Heart right ventricle (tissue), 16 donors: ENCODE results near the gene ANKRD6. TPM values are rescaled to one million over a fixed set of nuclear protein-coding genes. Genes with fewer than 3 reads are reported as not detected.

Experiments
- ATAC-seq, 8 donors: fragments of 200-7000 bp; cut with Tn5 transposase; one replicate each; pipeline ENCODE4 v1.9.1; 2020; ENCODE audit warnings: mild to moderate bottlenecking in 8 of 8, moderate library complexity in 8 of 8, moderate number of reproducible peaks in 1 of 8
- DNase-seq, 2 donors: peaks; one replicate each; pipeline ENCODE4 v3.0.0-alpha.2; 2020
- H3K27ac ChIP-seq, 10 donors: fragments of 200-600 bp; sonication (generic) in 2 of 10; one replicate each; pipeline versions ENCODE4 v1.5.0 to v1.8.0; 2020 to 2022; ENCODE audit warnings: mild to moderate bottlenecking in 3 of 10
- H3K27me3 ChIP-seq, 7 donors: fragments of 200-600 bp; one replicate each; pipeline ENCODE4 v1.8.0; 2021 to 2022; ENCODE audit warnings: mild to moderate bottlenecking in 2 of 7
- H3K36me3 ChIP-seq, 9 donors: fragments of 200-600 bp; sonication (generic) in 1 of 9; one replicate each; pipeline versions ENCODE4 v1.5.0 to v1.8.0; 2020 to 2022; ENCODE audit warnings: mild to moderate bottlenecking in 2 of 9
- H3K4me1 ChIP-seq, 9 donors: fragments of 200-600 bp; sonication (generic) in 1 of 9; one replicate each; pipeline versions ENCODE4 v1.5.0 to v1.8.0; 2020 to 2022; ENCODE audit warnings: mild to moderate bottlenecking in 4 of 9
- H3K4me3 ChIP-seq, 10 donors: fragments of 200-600 bp; sonication (generic) in 2 of 10; one replicate each; pipeline versions ENCODE4 v1.5.0 to v1.8.0; 2020 to 2022; ENCODE audit warnings: mild to moderate bottlenecking in 7 of 10, moderate library complexity in 2 of 10
- H3K9me3 ChIP-seq, 11 donors: fragments of 200-600 bp in 10 of 11; sonication (generic) in 2 of 11; one replicate each; pipeline versions ENCODE4 v1.5.0 to v1.8.0; 2013 to 2022; ENCODE audit warnings: mild to moderate bottlenecking in 2 of 11, control low read depth in 1 of 11, moderate library complexity in 1 of 11
- CTCF ChIP-seq, 9 donors: fragments of 200-600 bp; sonication (generic) in 2 of 9; IDR thresholded peaks; one replicate each; pipeline versions ENCODE4 v1.5.0 to v1.8.0; 2021 to 2022; ENCODE audit warnings: antibody characterized with exemption in 9 of 9, mild to moderate bottlenecking in 5 of 9, moderate library complexity in 1 of 9
- WGBS, 2 donors: extraction: QIAGEN DNeasy Blood & Tissue Kit; methylation state at CpG; one replicate each; pipeline ENCODE4 v1.1.7; 2013; ENCODE audit warnings: inconsistent platforms in 1 of 2; 5-methylcytosine and 5-hydroxymethylcytosine counted together
- intact Hi-C, 10 donors: fragments of 100-400 bp; cut with DNase I; formaldehyde crosslinking; loops; one replicate each; pipeline versions ENCODE4 v1.11.1 to v1.14.2; 2022
- polyA plus RNA-seq, 2 donors: library from polyadenylated mRNA; stranded (reverse); fragments of 200-250 nt; gene quantifications; one replicate each; pipeline ENCODE4 v1.2.3, GENCODE V29; 2013
- total RNA-seq, 10 donors: library from RNA; stranded (reverse); fragmentation: NEBNext Ultra II Directional in 3 of 10; extraction: Animal tissue kit (Norgen Biotek cat#: 25700) in 3 of 10; gene quantifications; one replicate each; pipeline versions ENCODE4 v1.2.1 to v1.2.4, GENCODE V29; 2021 to 2023
- donor health status: Arrhythmogenic right ventricular cardiomyopathy.
- donor health status: ischemic (EF 13 %, LVEDD 7.1; RV severe dilation, severe dysfunction).
- donor health status: healthy with polysubstance abuse.
- donor health status: DM: no; HTN: yes; CAD: no.
- donor health status: DM: no; HTN: no; CAD: no.
- donor health status: ischemic (EF 25% LVEDD 6.9; RV normal size, moderate dysfunction).
- donor health status: ischemic (EF 25% LVEDD 5.7; RV mildly dilated, moderate dysfunction).
- donor health status: healthy.
- donor health status: DM: yes; HTN: yes; CAD: no.
- donor health status: Ischemic cardiomyopathy.
- donor health status: ischemic (EF 35%, LVEDD 5.7; RV mildly dilated, moderate dysfunction).
- donor health status: nonischemic (EF 11% LVEDD 7.7; RV severe dilation, severe dysfunction).
- donor health status: DM: yes; HTN: yes; CAD: no.
- donor health status: PGD.
- donor health status: ischemic (EF 29% LVEDD 5.4; RV normal size, mild dysfunction).
- donor health status: nonischemic (EF 23%, LVEDD 6.1; RV moderate dilation, normal function).

The ANKRD6 gene
- total and polyA plus RNA-seq, 12 donors, result 2.0 to 18.2 (median 9.6) TPM

- ATAC-seq (no peak), DNase-seq (no peak)
- WGBS, 2 donors, result 60% methylated on average over 3 of the region's 3 CpGs
- Histone ChIP-seq H3K27ac (no peak overlapping the region), H3K4me3 (no peak overlapping the region), H3K36me3 (no peaks in the 10 kb centered on the region), H3K9me3 (no peaks in the 10 kb centered on the region), H3K4me1 (peaks cover 0 to 16% (median 5%) of the 10 kb centered on the region in 9 donors), H3K27me3 (no peaks in the 10 kb centered on the region)
- intact Hi-C loops, result no loop called here
- TF ChIP-seq CTCF (IDR thresholded peaks at IDR 0.05), result no peak
Observed at GRCh38 chr6:89489078-89489477, 56.1 kb downstream of the ANKRD6 start.

GRCh38 chr6:89492025-89492640 lies 59.2 kb downstream of the ANKRD6 start:
- intact Hi-C loops, result loop anchor here in 1 of 10 donors (5.0 kb wide), 1 partner anchor 1300 kb away; no protein-coding TSS in a partner anchor
- DNase-seq, result no peak
- WGBS, 2 donors, result 93 to 94% methylated on average over 7 of the region's 7 CpGs

GRCh38 chr6:89494131-89494793 lies 61.3 kb downstream of the ANKRD6 start:
- no peak for DNase-seq
- Histone ChIP-seq H3K4me1 (peaks cover 0 to 8% (median 0%) of the 10 kb centered on the region in 9 donors), H3K27ac (no peak overlapping the region), H3K36me3 (no peaks in the 10 kb centered on the region), H3K27me3 (no peaks in the 10 kb centered on the region), H3K9me3 (no peaks in the 10 kb centered on the region), H3K4me3 (no peak overlapping the region)
- no peak for ATAC-seq
- 98% methylated on average over 3 of the region's 3 CpGs for WGBS, 2 donors
- TF ChIP-seq CTCF (IDR thresholded peaks at IDR 0.05), result peak in 1 of 9 donors; percentile 7
- intact Hi-C loops, result loop anchor here in 1 of 10 donors (5.0 kb wide), 1 partner anchor 1298 kb away; no protein-coding TSS in a partner anchor

More at GRCh38 chr6:89492025-89492640, 59.2 kb downstream of the ANKRD6 start:
- H3K4me1 ChIP-seq, result peaks cover 0 to 8% (median 0%) of the 10 kb centered on the region in 9 donors
- no peak for ATAC-seq
- TF ChIP-seq CTCF (IDR thresholded peaks at IDR 0.05), result no peak
- no peaks in the 10 kb centered on the region for H3K36me3 ChIP-seq
- H3K27ac ChIP-seq, result no peak overlapping the region
- no peaks in the 10 kb centered on the region for H3K27me3 ChIP-seq
- no peaks in the 10 kb centered on the region for H3K9me3 ChIP-seq
- H3K4me3 ChIP-seq, result no peak overlapping the region

- TF ChIP-seq CTCF (IDR thresholded peaks at IDR 0.05), result no peak
- H3K4me3 ChIP-seq, result no peak overlapping the region
- intact Hi-C loops, result no loop called here
- DNase-seq (no peak), ATAC-seq (peak in 1 of 8 donors; percentile 39)
- peaks cover 0 to 8% (median 0%) of the 10 kb centered on the region in 9 donors for H3K4me1 ChIP-seq
- no peak overlapping the region for H3K27ac ChIP-seq
- H3K27me3 ChIP-seq, result no peaks in the 10 kb centered on the region
- 55 to 66% methylated on average over 7 of the region's 7 CpGs for WGBS, 2 donors
- no peaks in the 10 kb centered on the region for H3K36me3 ChIP-seq
- no peaks in the 10 kb centered on the region for H3K9me3 ChIP-seq
Observed at GRCh38 chr6:89495961-89496535, 63.1 kb downstream of the ANKRD6 start.
